Neural crest cell (in vitro differentiated cells): Measurements from ENCODE around the gene SND1. TPM values are rescaled to one million over a fixed set of nuclear protein-coding genes. Genes with fewer than 3 reads are reported as not detected.
A peak's percentile ranks its signal among the peaks of the same experiment; 100 is the strongest.

ENCODE experiments used
- DNase-seq: peaks from one replicate; pipeline ENCODE4 v3.0.0; 2021; ENCODE audit warnings: low read depth, mixed read lengths, low spot score
- H3K27ac Mint-ChIP-seq: one replicate; pipeline ENCODE4 v1.8.0; 2021; ENCODE audit warnings: mild to moderate bottlenecking, mixed read lengths; ENCODE audit not compliant: unreplicated experiment
- H3K27me3 Mint-ChIP-seq: 2 replicates; pipeline ENCODE4 v1.8.0; 2021; ENCODE audit warnings: low read depth, mild to moderate bottlenecking, mixed read lengths
- H3K36me3 Mint-ChIP-seq: 2 replicates; pipeline ENCODE4 v1.8.0; 2021; ENCODE audit warnings: low read depth, mild to moderate bottlenecking, mixed read lengths
- H3K4me1 Mint-ChIP-seq: 2 replicates; pipeline ENCODE4 v1.8.0; 2021; ENCODE audit warnings: mixed read lengths
- H3K4me3 Mint-ChIP-seq: one replicate; pipeline ENCODE4 v1.8.0; 2021; ENCODE audit warnings: mild to moderate bottlenecking, mixed read lengths
- H3K9me3 Mint-ChIP-seq: 2 replicates; pipeline ENCODE4 v1.8.0; 2021; ENCODE audit warnings: mixed read lengths
- CTCF ChIP-seq: fragments of 200-600 bp; sonication (generic); conservative IDR thresholded peaks from 2 replicates; pipeline ENCODE4 v1.5.0; 2021; ENCODE audit warnings: antibody characterized with exemption, mild to moderate bottlenecking
- total RNA-seq: library from RNA; stranded (reverse); gene quantifications from 2 replicates; pipeline ENCODE4 v1.2.1, GENCODE V29; 2021

Gene SND1
- total RNA-seq, 1 donor from 2014 or later = 184 TPM

- Mint-ChIP-seq H3K4me3 (no peak overlapping the region), H3K27me3 (no peaks in the 10 kb centered on the region), H3K36me3 (no peaks in the 10 kb centered on the region), H3K9me3 (no peaks in the 10 kb centered on the region), H3K4me1 (peaks cover 28% of the 10 kb centered on the region), H3K27ac (no peak overlapping the region)
- no peak for TF ChIP-seq CTCF
- DNase-seq = no peak
Observed at GRCh38 chr7:128037880-128038619, 386.1 kb downstream of the SND1 start.

- no peaks in the 10 kb centered on the region for H3K27me3 Mint-ChIP-seq
- no peak for TF ChIP-seq CTCF
- no peak overlapping the region for H3K27ac Mint-ChIP-seq
- no peaks in the 10 kb centered on the region for H3K9me3 Mint-ChIP-seq
- peaks cover 22% of the 10 kb centered on the region for H3K4me1 Mint-ChIP-seq
- no peak overlapping the region for H3K4me3 Mint-ChIP-seq
- no peaks in the 10 kb centered on the region for H3K36me3 Mint-ChIP-seq
- no peak for DNase-seq
Observed at GRCh38 chr7:128039544-128039953, 387.6 kb downstream of the SND1 start.

GRCh38 chr7:128040205-128040604, 388.2 kb downstream of the SND1 start:
- DNase-seq = no peak
- Mint-ChIP-seq H3K4me3 (no peak overlapping the region), H3K4me1 (peaks cover 22% of the 10 kb centered on the region), H3K27ac (no peak overlapping the region), H3K36me3 (no peaks in the 10 kb centered on the region), H3K27me3 (no peaks in the 10 kb centered on the region), H3K9me3 (no peaks in the 10 kb centered on the region)
- TF ChIP-seq CTCF = no peak

- H3K4me3 Mint-ChIP-seq = no peak overlapping the region
- DNase-seq = no peak
- no peak for TF ChIP-seq CTCF
- H3K27ac Mint-ChIP-seq = no peak overlapping the region
- H3K4me1 Mint-ChIP-seq = peaks cover 22% of the 10 kb centered on the region
- no peaks in the 10 kb centered on the region for H3K36me3 Mint-ChIP-seq
- no peaks in the 10 kb centered on the region for H3K27me3 Mint-ChIP-seq
- no peaks in the 10 kb centered on the region for H3K9me3 Mint-ChIP-seq
Observed at GRCh38 chr7:128041203-128041602, 389.2 kb downstream of the SND1 start.

- DNase-seq = peak; percentile 30
- H3K9me3 Mint-ChIP-seq = no peaks in the 10 kb centered on the region
- H3K4me1 Mint-ChIP-seq = peaks cover 22% of the 10 kb centered on the region
- no peak overlapping the region for H3K4me3 Mint-ChIP-seq
- no peaks in the 10 kb centered on the region for H3K36me3 Mint-ChIP-seq
- no peak for TF ChIP-seq CTCF
- H3K27ac Mint-ChIP-seq = peak overlapping the region; percentile 98
- no peaks in the 10 kb centered on the region for H3K27me3 Mint-ChIP-seq
Observed at GRCh38 chr7:128042012-128042411, 390.0 kb downstream of the SND1 start.
